WTC11 (cell line): ENCODE results near the gene NEK10. TPM values are rescaled to one million over a fixed set of nuclear protein-coding genes. Genes with fewer than 3 reads are reported as not detected.

Source experiments
- ATAC-seq: fragments of 200-7000 bp; cut with Tn5 transposase; 2 replicates; pipeline ENCODE4 v1.10.0; 2021; ENCODE audit warnings: mild to moderate bottlenecking, moderate library complexity
- CTCF ChIA-PET: fragments of 300-600 bp; sonication (Branson Sonifier 250); formaldehyde crosslinking; loops from one replicate; lab custom pipeline; 2021; ENCODE audit warnings: antibody characterized with exemption; lab: Charles Lee
- POLR2A ChIA-PET: fragments of 350-600 bp; sonication (Branson Sonifier 250); formaldehyde crosslinking; loops from one replicate; lab custom pipeline; 2021; ENCODE audit warnings: antibody characterized with exemption; lab: Charles Lee
- DNase-seq: peaks from one replicate; pipeline ENCODE4 v3.0.0; 2021; ENCODE audit warnings: low spot score
- H3K27ac Mint-ChIP-seq: 2 replicates; pipeline ENCODE4 v1.8.0; 2021; ENCODE audit warnings: mixed read lengths
- H3K27me3 Mint-ChIP-seq: 2 replicates; pipeline ENCODE4 v1.8.0; 2021; ENCODE audit warnings: low read depth, mild to moderate bottlenecking, moderate library complexity, mixed read lengths
- H3K36me3 Mint-ChIP-seq: 2 replicates; pipeline ENCODE4 v1.8.0; 2021; ENCODE audit warnings: mixed read lengths
- H3K4me1 Mint-ChIP-seq: 2 replicates; pipeline ENCODE4 v1.8.0; 2022; ENCODE audit warnings: mixed read lengths
- H3K4me3 Mint-ChIP-seq: 2 replicates; pipeline ENCODE4 v1.8.0; 2021; ENCODE audit warnings: mild to moderate bottlenecking, moderate library complexity, mixed read lengths
- H3K9me3 Mint-ChIP-seq: 2 replicates; pipeline ENCODE4 v1.8.0; 2021; ENCODE audit warnings: mixed read lengths
- ELF4 ChIP-seq: sonication (generic); formaldehyde crosslinking; IDR thresholded peaks from 2 replicates; pipeline ENCODE4 v1.8.1; 2022; ENCODE audit warnings: low read depth, mild to moderate bottlenecking, moderate library complexity, missing genetic modification reagents
- ESRRA ChIP-seq: sonication (generic); formaldehyde crosslinking; IDR thresholded peaks from 2 replicates; pipeline ENCODE4 v1.8.1; 2022; ENCODE audit warnings: mild to moderate bottlenecking, missing genetic modification reagents, borderline replicate concordance
- FOXP1 ChIP-seq: sonication (generic); formaldehyde crosslinking; IDR thresholded peaks from 2 replicates; pipeline ENCODE4 v1.8.0; 2022; ENCODE audit warnings: missing genetic modification reagents, mild to moderate bottlenecking, moderate library complexity, borderline replicate concordance
- GRHL2 ChIP-seq: fragments of 250-450 bp; sonication (Bioruptor Pico); IDR thresholded peaks from 2 replicates; pipeline ENCODE4 v1.8.0; 2022; ENCODE audit warnings: mild to moderate bottlenecking, moderate library complexity; ENCODE audit not compliant: insufficient replicate concordance, severe bottlenecking
- MXD4 ChIP-seq: fragments of 250-450 bp; sonication (Bioruptor Pico); IDR thresholded peaks from 2 replicates; pipeline ENCODE4 v1.8.0; 2021; ENCODE audit warnings: mild to moderate bottlenecking, moderate library complexity, borderline replicate concordance
- MYBL2 ChIP-seq: sonication (generic); formaldehyde crosslinking; IDR thresholded peaks from 2 replicates; pipeline ENCODE4 v1.8.1; 2023; ENCODE audit warnings: mild to moderate bottlenecking, moderate library complexity, missing genetic modification reagents
- NR1H2 ChIP-seq: sonication (generic); formaldehyde crosslinking; IDR thresholded peaks from 2 replicates; pipeline ENCODE4 v1.9.0; 2021; ENCODE audit warnings: mild to moderate bottlenecking, moderate library complexity, missing genetic modification reagents
- PRRX2 ChIP-seq: fragments of 250-450 bp; sonication (Bioruptor Pico); IDR thresholded peaks from 2 replicates; pipeline ENCODE4 v1.8.0; 2021; ENCODE audit warnings: mild to moderate bottlenecking
- SMAD4 ChIP-seq: sonication (generic); formaldehyde crosslinking; IDR thresholded peaks from 2 replicates; pipeline ENCODE4 v1.8.0; 2022; ENCODE audit warnings: mild to moderate bottlenecking, missing genetic modification reagents
- TCF7 ChIP-seq: sonication (generic); formaldehyde crosslinking; IDR thresholded peaks from 2 replicates; pipeline ENCODE4 v1.8.0; 2022; ENCODE audit warnings: mild to moderate bottlenecking, low read depth, missing genetic modification reagents, moderate library complexity
- TEAD4 ChIP-seq: sonication (generic); formaldehyde crosslinking; IDR thresholded peaks from 2 replicates; pipeline ENCODE4 v1.8.0; 2022; ENCODE audit warnings: mild to moderate bottlenecking, missing genetic modification reagents
- ZNF232 ChIP-seq: sonication (generic); formaldehyde crosslinking; IDR thresholded peaks from 2 replicates; pipeline ENCODE4 v1.8.0; 2022; ENCODE audit warnings: mild to moderate bottlenecking, missing genetic modification reagents
- ZNF317 ChIP-seq: sonication (generic); formaldehyde crosslinking; IDR thresholded peaks from 2 replicates; pipeline ENCODE4 v1.8.1; 2023; ENCODE audit warnings: low read depth, mild to moderate bottlenecking, moderate library complexity, missing genetic modification reagents, borderline replicate concordance
- ZNF416 ChIP-seq: fragments of 250-450 bp; sonication (Bioruptor Pico); IDR thresholded peaks from 2 replicates; pipeline ENCODE4 v1.9.0; 2021; ENCODE audit warnings: mild to moderate bottlenecking, inconsistent platforms
- total RNA-seq: library from RNA; stranded (reverse); gene quantifications from 3 replicates; pipeline ENCODE4 v1.2.3, GENCODE V29; 2021
- TF ChIP-seq, protein P1 (sequence below): sonication (generic); formaldehyde crosslinking; IDR thresholded peaks from 2 replicates; pipeline ENCODE4 v1.8.1; 2023; ENCODE audit warnings: mild to moderate bottlenecking, missing genetic modification reagents
- TF ChIP-seq, protein P2 (sequence below): sonication (generic); formaldehyde crosslinking; IDR thresholded peaks from 2 replicates; pipeline ENCODE4 v1.8.0; 2023; ENCODE audit warnings: mild to moderate bottlenecking, missing genetic modification reagents
- TF ChIP-seq, protein P3 (sequence below): sonication (generic); formaldehyde crosslinking; IDR thresholded peaks from 2 replicates; pipeline ENCODE4 v1.8.0; 2022; ENCODE audit warnings: missing genetic modification reagents
- TF ChIP-seq, protein P4 (sequence below): sonication (generic); formaldehyde crosslinking; IDR thresholded peaks from 2 replicates; pipeline ENCODE4 v1.8.0; 2023; ENCODE audit warnings: missing genetic modification reagents
- TF ChIP-seq, protein P5 (sequence below): sonication (generic); formaldehyde crosslinking; IDR thresholded peaks from 2 replicates; pipeline ENCODE4 v1.8.1; 2022; ENCODE audit warnings: mild to moderate bottlenecking, moderate library complexity, missing genetic modification reagents
- TF ChIP-seq, protein P6 (sequence below): fragments of 250-450 bp; sonication (Bioruptor Pico); IDR thresholded peaks from 2 replicates; pipeline ENCODE4 v1.9.0; 2021; ENCODE audit warnings: moderate library complexity, mild to moderate bottlenecking, inconsistent platforms, borderline replicate concordance
- TF ChIP-seq, protein P7 (sequence below): sonication (generic); formaldehyde crosslinking; IDR thresholded peaks from 2 replicates; pipeline ENCODE4 v1.8.1; 2022; ENCODE audit warnings: low read depth, missing genetic modification reagents, borderline replicate concordance

NEK10 gene
- total RNA-seq, 1 experiment from 2014 or later = 0.37 TPM

DNA sequence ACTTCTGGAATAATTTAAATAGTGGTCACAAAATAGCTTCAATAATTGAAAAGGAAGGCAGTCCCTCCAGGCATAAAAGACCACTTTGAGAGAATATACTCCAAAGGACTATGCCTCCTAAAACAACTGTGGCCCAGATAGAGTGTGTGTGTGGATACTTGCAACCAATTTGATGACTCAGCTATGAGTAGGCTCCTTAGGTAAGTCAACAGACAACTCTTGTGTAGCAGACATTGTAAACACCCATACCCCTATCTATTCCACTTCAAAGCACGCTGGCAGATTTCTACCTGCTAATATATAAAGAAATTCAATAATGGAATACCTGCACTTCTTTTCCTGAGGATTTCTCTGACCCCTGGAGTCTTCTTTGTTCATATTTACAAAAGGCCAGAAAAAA lies 254.5 kb downstream of the NEK10 start:
- Mint-ChIP-seq H3K27me3 (no peaks in the 10 kb centered on the region), H3K36me3 (peaks cover 3% of the 10 kb centered on the region; the same call in 1 of the 2 replicates), H3K27ac (no peak overlapping the region), H3K4me3 (no peak overlapping the region), H3K9me3 (peaks cover 3% of the 10 kb centered on the region; the same call in 1 of the 2 replicates), H3K4me1 (peaks cover 17% of the 10 kb centered on the region)
- ATAC-seq (peak; percentile 48), DNase-seq (no peak)
- ChIA-PET POLR2A (no interaction called here), CTCF (interaction anchor here (1.3 kb wide), 1 partner anchor 9 kb away, joined by 7 read pairs; no protein-coding TSS in a partner anchor)
- TF ChIP-seq ELF4 (CRISPR knock-in tag) (no peak), ESRRA (CRISPR knock-in tag) (no peak), NR1H2 (no peak)
- TF ChIP-seq, protein P1, sequence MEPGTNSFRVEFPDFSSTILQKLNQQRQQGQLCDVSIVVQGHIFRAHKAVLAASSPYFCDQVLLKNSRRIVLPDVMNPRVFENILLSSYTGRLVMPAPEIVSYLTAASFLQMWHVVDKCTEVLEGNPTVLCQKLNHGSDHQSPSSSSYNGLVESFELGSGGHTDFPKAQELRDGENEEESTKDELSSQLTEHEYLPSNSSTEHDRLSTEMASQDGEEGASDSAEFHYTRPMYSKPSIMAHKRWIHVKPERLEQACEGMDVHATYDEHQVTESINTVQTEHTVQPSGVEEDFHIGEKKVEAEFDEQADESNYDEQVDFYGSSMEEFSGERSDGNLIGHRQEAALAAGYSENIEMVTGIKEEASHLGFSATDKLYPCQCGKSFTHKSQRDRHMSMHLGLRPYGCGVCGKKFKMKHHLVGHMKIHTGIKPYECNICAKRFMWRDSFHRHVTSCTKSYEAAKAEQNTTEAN = no peak
- TF ChIP-seq, protein P2, sequence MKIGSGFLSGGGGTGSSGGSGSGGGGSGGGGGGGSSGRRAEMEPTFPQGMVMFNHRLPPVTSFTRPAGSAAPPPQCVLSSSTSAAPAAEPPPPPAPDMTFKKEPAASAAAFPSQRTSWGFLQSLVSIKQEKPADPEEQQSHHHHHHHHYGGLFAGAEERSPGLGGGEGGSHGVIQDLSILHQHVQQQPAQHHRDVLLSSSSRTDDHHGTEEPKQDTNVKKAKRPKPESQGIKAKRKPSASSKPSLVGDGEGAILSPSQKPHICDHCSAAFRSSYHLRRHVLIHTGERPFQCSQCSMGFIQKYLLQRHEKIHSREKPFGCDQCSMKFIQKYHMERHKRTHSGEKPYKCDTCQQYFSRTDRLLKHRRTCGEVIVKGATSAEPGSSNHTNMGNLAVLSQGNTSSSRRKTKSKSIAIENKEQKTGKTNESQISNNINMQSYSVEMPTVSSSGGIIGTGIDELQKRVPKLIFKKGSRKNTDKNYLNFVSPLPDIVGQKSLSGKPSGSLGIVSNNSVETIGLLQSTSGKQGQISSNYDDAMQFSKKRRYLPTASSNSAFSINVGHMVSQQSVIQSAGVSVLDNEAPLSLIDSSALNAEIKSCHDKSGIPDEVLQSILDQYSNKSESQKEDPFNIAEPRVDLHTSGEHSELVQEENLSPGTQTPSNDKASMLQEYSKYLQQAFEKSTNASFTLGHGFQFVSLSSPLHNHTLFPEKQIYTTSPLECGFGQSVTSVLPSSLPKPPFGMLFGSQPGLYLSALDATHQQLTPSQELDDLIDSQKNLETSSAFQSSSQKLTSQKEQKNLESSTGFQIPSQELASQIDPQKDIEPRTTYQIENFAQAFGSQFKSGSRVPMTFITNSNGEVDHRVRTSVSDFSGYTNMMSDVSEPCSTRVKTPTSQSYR (CRISPR knock-in tag) = no peak
- TF ChIP-seq, protein P3, sequence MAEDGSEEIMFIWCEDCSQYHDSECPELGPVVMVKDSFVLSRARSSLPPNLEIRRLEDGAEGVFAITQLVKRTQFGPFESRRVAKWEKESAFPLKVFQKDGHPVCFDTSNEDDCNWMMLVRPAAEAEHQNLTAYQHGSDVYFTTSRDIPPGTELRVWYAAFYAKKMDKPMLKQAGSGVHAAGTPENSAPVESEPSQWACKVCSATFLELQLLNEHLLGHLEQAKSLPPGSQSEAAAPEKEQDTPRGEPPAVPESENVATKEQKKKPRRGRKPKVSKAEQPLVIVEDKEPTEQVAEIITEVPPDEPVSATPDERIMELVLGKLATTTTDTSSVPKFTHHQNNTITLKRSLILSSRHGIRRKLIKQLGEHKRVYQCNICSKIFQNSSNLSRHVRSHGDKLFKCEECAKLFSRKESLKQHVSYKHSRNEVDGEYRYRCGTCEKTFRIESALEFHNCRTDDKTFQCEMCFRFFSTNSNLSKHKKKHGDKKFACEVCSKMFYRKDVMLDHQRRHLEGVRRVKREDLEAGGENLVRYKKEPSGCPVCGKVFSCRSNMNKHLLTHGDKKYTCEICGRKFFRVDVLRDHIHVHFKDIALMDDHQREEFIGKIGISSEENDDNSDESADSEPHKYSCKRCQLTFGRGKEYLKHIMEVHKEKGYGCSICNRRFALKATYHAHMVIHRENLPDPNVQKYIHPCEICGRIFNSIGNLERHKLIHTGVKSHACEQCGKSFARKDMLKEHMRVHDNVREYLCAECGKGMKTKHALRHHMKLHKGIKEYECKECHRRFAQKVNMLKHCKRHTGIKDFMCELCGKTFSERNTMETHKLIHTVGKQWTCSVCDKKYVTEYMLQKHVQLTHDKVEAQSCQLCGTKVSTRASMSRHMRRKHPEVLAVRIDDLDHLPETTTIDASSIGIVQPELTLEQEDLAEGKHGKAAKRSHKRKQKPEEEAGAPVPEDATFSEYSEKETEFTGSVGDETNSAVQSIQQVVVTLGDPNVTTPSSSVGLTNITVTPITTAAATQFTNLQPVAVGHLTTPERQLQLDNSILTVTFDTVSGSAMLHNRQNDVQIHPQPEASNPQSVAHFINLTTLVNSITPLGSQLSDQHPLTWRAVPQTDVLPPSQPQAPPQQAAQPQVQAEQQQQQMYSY (CRISPR knock-in tag) = no peak

DNA sequence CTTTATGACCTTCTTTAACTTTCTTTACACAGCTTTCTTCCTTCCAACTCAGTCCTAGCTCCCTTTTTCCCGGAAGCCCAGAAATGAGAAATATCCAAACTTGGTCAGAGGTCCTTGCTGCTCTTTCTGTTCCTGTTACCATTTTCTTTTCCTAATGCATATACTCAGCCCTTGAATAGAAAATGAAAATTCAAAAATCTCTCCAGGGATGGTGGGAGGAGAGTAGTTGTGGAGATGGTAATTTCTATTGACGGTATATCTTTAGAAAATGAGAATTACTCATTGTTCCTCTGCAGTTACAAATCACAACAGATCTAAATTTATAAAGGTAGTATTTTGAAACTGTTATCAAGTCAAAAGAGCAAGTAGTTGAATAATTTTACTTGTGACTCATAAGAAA lies 255.1 kb downstream of the NEK10 start:
- ChIA-PET CTCF (no interaction called here), POLR2A (no interaction called here)
- ATAC-seq = no peak

DNA sequence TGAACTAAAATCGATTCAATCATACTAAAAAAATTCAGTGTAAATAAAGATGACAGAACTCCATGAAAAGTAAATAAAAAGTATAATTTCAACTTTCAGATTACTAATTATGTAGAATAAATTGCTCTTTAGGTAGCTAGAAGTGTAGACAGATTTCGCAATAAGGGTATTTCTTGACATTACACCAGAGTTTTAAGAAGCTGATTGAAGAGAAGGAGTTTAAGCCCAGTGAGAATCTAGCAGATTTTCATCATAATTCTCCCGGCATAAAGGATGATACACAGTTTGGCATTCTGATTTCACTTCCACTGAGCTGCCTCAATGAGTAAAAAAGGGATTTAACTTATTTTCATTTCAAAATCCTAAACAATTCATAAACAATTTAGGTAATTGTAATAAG lies 259.2 kb downstream of the NEK10 start:
- Mint-ChIP-seq H3K9me3 (no peaks in the 10 kb centered on the region; the same call in 1 of the 2 replicates), H3K36me3 (no peaks in the 10 kb centered on the region; the same call in 1 of the 2 replicates), H3K4me1 (peaks cover 58% of the 10 kb centered on the region), H3K27ac (no peak overlapping the region), H3K4me3 (no peak overlapping the region), H3K27me3 (no peaks in the 10 kb centered on the region)
- ChIA-PET POLR2A (no interaction called here), CTCF (no interaction called here)
- ATAC-seq (no peak), DNase-seq (no peak)
- TF ChIP-seq ZNF416 (CRISPR knock-in tag) = no peak
- no peak for TF ChIP-seq PRRX2 (CRISPR knock-in tag)
- TF ChIP-seq, protein P4, sequence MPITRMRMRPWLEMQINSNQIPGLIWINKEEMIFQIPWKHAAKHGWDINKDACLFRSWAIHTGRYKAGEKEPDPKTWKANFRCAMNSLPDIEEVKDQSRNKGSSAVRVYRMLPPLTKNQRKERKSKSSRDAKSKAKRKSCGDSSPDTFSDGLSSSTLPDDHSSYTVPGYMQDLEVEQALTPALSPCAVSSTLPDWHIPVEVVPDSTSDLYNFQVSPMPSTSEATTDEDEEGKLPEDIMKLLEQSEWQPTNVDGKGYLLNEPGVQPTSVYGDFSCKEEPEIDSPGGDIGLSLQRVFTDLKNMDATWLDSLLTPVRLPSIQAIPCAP (CRISPR knock-in tag) = no peak
- TF ChIP-seq SMAD4 (CRISPR knock-in tag) = no peak
- TF ChIP-seq FOXP1 (CRISPR knock-in tag) = no peak
- TF ChIP-seq ZNF232 (CRISPR knock-in tag) = no peak
- TF ChIP-seq, protein P5, sequence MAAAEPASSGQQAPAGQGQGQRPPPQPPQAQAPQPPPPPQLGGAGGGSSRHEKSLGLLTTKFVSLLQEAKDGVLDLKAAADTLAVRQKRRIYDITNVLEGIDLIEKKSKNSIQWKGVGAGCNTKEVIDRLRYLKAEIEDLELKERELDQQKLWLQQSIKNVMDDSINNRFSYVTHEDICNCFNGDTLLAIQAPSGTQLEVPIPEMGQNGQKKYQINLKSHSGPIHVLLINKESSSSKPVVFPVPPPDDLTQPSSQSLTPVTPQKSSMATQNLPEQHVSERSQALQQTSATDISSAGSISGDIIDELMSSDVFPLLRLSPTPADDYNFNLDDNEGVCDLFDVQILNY (CRISPR knock-in tag) = no peak
- no peak for TF ChIP-seq ZNF317
- TF ChIP-seq, protein P6, sequence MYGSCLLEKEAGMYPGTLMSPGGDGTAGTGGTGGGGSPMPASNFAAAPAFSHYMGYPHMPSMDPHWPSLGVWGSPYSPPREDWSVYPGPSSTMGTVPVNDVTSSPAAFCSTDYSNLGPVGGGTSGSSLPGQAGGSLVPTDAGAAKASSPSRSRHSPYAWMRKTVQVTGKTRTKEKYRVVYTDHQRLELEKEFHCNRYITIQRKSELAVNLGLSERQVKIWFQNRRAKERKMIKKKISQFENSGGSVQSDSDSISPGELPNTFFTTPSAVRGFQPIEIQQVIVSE (CRISPR knock-in tag) = no peak
- TF ChIP-seq TEAD4 = no peak
- TF ChIP-seq MYBL2 = no peak
- TF ChIP-seq TCF7 = no peak

More for the DNA sequence above, 255.1 kb downstream of the NEK10 start:
- H3K36me3 Mint-ChIP-seq = peaks cover 3% of the 10 kb centered on the region; the same call in 1 of the 2 replicates
- H3K9me3 Mint-ChIP-seq = peaks cover 3% of the 10 kb centered on the region; the same call in 1 of the 2 replicates
- peaks cover 21% of the 10 kb centered on the region for H3K4me1 Mint-ChIP-seq
- no peak for TF ChIP-seq GRHL2
- TF ChIP-seq ESRRA (CRISPR knock-in tag) = no peak
- TF ChIP-seq, protein P7, sequence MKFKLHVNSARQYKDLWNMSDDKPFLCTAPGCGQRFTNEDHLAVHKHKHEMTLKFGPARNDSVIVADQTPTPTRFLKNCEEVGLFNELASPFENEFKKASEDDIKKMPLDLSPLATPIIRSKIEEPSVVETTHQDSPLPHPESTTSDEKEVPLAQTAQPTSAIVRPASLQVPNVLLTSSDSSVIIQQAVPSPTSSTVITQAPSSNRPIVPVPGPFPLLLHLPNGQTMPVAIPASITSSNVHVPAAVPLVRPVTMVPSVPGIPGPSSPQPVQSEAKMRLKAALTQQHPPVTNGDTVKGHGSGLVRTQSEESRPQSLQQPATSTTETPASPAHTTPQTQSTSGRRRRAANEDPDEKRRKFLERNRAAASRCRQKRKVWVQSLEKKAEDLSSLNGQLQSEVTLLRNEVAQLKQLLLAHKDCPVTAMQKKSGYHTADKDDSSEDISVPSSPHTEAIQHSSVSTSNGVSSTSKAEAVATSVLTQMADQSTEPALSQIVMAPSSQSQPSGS = no peak
- no peak for TF ChIP-seq MXD4 (CRISPR knock-in tag)
- no peaks in the 10 kb centered on the region for H3K27me3 Mint-ChIP-seq
- H3K27ac Mint-ChIP-seq = no peak overlapping the region
- no peak for DNase-seq
- no peak overlapping the region for H3K4me3 Mint-ChIP-seq
